ENCODE measurements around the gene AKNA. TPM values are rescaled to one million over a fixed set of nuclear protein-coding genes. Genes with fewer than 3 reads are reported as not detected.

The AKNA gene
- polyA plus RNA-seq, 4 donors, result 11.0 to 18.6 (median 14.5) TPM

- no peak for DNase-seq (ENCODE audit: low read depth in 4 of 4, low spot score in 2 of 4)
Observed at GRCh38 chr9:114396558-114397218, 8.9 kb upstream of the AKNA start.

DNA sequence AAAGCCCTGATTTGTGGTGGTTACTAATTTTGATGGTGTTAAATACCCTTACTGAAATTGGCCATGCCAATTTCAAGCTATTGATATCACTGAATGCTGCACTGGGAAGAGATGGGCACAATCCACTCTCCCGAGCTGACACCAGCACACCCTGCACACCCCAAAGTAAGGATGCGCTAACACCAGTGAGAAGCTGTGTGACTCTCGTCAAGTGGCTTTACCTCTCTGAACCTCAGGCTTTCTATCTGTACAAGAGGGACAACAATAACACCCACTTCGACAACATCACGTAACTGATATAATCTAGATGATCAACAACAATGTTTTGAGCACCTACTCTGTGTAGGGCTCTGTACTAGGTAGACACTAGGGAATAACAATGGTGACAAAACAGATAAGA, 8.0 kb upstream of the AKNA start:
- no peak for DNase-seq (ENCODE audit: low read depth in 4 of 4, low spot score in 2 of 4)

- DNase-seq (ENCODE audit: low read depth in 4 of 4, low spot score in 2 of 4), result no peak
Observed at GRCh38 chr9:114395334-114395617, 7.5 kb upstream of the AKNA start.

DNA sequence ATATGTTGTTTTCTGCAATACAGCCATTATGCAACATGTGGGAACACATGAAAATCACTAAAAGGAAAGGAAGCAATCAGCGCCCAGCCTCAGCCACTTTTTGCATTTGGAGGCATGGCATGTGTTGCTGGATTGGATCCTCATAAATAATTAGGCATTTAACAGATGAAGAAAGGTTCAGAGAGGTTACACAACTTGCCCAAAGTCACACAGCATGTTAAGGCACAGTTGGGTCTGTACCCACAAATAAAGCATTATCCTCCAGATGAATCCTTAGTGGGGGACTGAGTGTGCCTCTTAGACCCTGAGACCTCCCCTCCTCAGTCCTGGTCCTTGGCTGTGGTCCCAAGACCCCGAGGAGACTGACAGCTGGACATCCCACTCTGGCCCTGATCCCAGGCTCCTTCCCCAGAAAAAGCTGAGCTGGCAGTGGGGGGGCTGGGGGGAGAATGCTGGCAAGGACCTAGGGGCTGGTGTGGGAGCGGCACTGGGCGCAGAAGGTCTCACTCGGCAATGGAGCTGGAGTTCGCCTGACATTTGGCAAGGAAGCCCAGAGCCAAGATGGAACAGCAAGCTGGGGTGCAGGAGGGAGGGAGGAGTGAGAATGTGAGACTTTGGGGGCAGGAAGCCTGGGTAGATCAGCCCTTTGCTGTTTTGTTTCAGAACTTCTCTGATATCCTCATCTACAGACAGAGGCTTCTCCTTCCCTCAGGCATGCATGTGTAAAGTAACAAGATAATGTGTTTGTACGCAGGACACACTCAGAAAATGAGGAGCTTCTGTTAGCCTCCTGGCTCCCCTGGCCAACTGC, 6.9 kb upstream of the AKNA start:
- no peak for DNase-seq (ENCODE audit: low read depth in 4 of 4, low spot score in 2 of 4)

- DNase-seq (ENCODE audit: low read depth in 4 of 4, low spot score in 2 of 4), result no peak
Observed at GRCh38 chr9:114392749-114393112, 4.9 kb upstream of the AKNA start.

- DNase-seq (ENCODE audit: low read depth in 4 of 4, low spot score in 2 of 4), result no peak
Observed at GRCh38 chr9:114390952-114391351, 3.2 kb upstream of the AKNA start.

DNA sequence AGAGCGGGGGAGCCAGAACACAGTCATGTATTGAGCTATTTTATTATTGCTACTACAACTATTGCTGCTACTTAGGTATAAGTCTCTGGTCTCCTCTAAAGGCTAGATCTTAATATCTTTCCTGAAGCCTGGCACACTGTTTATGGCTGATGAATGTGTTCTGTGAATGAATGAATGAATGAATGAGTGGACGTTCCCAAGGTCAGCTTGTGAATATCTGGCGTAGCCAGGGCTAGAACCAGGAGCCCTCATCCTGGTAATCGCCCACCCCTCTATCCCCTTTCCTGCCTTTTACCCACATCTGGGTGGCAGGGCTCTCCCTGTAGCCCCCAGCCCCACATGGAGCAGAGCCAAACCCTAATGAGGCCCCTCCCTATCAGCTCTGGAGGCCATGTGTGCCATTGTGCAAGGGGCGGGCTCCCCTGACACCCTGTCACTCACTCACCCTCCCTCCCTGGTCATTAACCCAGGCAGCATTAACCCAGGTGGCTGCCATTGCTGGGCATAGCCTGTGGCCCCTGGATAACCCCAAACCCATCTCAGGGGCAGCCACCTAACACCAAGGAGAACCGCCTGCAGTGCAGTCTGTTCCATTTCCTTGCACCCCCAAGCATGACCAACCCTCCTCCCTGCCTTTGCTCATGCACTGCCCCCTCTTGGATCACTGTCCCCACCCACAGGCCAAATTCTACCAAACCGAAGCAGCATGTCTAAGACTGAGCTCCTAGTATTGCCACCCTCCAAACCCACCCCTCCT, 2.0 kb upstream of the AKNA start:
- DNase-seq (ENCODE audit: low read depth in 4 of 4, low spot score in 2 of 4), result no peak

DNA sequence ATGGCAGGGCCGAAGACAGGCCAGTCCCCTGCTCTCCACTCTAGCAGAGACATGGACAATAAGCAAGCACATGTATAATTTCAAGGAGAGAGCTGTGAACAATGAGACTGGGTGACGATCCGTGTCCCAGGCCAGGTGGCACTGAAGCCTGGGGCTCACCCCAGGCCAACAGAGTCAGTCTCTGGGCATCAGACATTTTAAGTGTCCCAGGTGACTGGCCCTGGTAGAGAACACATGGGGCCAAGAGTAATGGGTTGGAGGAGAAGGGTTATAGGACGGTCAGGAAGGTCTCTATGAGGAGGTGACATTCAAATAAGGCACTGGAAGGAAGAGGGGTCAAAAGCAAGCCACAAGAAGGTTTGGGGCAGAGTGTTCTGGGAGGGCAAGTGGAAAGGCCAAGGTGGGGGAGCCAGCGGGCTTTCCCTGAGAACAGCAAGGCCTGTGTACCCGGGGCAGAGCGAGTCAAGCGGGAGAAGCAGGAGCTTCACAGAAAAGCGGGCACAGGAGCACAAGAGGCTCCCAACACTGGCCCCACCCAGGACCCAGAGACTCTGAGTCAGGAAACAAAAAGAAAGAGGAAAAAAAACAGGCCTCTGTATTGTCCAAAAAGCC, 1.1 kb upstream of the AKNA start:
- DNase-seq (ENCODE audit: low read depth in 4 of 4, low spot score in 2 of 4), result no peak

DNA sequence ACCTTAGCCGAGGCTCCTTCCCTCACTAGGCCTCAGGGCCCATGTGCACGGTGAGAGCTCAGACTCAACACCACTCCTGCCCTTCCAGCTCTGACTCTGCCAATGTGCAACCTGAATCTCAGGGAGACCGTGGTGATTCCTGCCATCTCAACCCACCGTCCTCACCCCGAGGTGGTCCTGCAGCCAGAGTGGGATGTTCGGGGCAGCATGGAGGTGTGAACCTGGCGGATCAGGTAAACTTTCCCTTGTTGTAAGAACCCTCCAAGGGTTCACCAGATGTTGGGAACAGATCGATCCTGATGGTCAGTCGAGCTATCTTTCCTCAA, 538 bp upstream of the AKNA start:
- DNase-seq (ENCODE audit: low read depth in 4 of 4, low spot score in 2 of 4), result no peak

DNA sequence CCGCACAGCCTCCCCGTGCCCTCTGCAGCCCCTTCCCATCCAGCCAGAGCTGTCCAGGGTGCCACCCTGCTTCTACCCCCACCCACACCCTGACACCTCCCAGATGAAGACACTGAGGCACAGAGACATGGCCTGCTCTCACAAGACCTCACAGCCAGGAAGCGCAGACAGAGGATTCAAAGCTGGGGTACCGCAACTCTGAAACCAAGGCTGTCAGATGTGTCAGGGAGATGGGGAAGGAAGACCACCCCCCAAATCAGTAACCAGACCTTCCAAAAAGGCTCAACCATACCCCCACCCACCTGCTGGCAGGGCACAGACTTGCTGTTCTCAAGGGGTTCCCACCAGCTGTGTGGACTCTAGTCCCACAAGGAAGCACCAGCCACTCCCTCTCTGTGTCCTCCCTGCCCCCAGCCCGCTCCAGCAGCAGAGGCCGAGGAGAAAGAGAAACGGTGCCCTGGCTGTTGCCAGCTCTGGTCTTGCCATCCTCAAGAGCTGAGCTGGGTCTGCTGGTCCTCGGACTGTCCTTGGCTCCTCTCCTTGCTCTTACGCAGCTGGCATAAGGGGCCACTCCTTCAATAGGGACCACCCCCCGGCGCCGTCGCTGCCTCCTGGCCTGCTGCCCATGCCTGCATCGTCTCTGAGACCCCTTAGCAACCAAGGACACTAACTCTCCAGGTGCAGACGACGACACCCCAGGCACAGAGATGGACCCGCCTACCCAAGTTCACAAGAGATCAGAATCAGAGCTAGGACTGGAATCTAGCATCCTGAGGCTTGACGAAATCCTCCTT, 699 bp downstream of the AKNA start:
- no peak for DNase-seq (ENCODE audit: low read depth in 4 of 4, low spot score in 2 of 4)

- DNase-seq (ENCODE audit: low read depth in 4 of 4, low spot score in 2 of 4), result no peak
Observed at GRCh38 chr9:114386361-114386885, 1.4 kb downstream of the AKNA start.

- DNase-seq (ENCODE audit: low read depth in 4 of 4, low spot score in 2 of 4), result no peak
Observed at GRCh38 chr9:114385397-114386181, 2.2 kb downstream of the AKNA start.

- no peak for DNase-seq (ENCODE audit: low read depth in 4 of 4, low spot score in 2 of 4)
Observed at GRCh38 chr9:114384836-114385396, 2.9 kb downstream of the AKNA start.

DNA sequence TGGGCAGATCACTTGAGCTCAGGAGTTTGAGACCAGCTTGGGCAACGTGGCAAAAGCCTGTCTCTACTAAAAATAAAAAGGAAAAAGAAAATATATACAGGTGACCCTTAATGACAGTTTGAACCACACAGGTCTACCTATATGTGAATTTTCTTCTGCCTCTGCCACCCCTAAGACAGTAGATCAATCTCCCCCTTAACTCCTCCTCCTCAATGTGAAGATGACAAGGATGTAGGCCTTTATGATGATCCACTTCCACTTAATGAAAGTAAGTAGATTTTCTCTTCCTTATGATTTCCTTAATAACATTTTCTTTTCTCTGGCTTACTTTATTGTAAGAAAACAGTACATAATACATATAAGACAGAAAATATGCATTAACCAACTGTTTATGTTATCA, 3.4 kb downstream of the AKNA start:
- no peak for DNase-seq (ENCODE audit: low read depth in 4 of 4, low spot score in 2 of 4)

DNA sequence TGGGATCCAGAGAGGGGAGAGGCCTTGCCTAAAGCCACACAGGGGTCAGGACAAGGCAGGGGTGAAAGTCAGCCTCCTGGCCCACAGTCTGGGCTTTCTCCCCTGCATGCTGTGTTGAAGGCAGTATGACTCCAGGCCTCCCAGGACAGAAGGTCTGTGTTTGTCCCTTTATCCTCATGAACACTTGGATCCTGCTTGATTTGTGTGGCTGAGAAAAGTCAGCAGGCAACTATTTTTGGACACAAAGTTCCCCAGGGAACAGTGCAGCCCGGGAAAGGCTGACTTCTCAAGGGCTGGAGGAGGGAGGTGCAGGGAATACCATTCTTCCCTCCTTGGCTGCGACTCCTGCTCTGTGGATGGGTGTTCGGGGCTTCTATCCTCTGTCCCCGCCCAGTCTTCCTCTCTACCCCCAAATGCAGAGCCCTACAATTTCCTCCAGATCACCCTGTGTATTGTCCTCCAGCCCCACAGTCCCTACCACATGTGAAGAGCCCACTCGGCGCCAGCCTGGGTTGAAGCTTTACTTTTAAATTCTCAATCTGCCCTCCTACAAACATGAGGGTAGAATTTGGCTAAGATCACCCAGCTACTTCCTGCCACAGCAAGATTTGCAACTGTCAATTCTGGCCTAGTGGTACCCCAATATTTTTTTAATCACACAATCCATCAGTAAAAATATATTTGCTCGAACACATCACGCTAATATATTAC, 4.1 kb downstream of the AKNA start:
- no peak for DNase-seq (ENCODE audit: low read depth in 4 of 4, low spot score in 2 of 4)

DNA sequence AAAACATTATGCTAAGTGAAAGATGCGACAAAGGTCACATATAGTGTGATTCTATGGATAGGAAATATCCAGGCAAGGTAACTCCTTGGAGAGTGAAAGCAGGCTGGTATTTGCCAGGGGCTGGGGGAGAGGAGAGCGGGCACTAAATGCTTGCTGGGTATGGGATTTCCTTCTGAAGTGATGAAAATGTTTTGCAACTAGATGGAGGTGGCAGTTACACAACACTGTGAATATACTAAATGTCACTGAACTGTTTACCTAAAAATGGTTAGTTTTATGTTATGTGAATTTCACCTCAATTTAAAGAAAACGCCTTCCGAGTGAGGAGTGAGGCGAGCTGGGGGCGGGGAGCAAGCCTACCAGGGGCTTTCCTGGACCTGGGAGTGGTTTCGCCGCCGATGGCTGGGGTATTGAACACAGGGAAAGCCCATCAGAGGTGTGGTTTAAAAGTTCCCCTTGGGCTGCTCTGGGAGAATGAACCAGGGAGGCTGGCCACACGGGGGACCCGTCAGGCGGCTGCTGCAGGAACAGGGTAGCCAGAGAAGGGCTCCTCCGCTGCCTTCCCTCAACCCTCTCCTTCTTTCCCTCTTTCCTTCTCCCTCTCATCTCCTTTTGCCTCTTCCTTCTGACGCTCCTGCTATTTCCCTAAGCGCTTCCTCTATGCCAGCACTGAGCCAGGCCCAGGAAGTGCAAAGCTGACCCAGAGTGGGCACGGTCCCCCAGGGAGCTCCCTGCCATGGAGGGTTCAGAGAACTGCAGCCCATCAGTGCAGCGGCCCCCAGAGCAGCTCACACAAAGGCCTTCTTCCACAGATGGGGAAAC, 4.9 kb downstream of the AKNA start:
- no peak for DNase-seq (ENCODE audit: low read depth in 4 of 4, low spot score in 2 of 4)

- DNase-seq (ENCODE audit: low read depth in 4 of 4, low spot score in 2 of 4), result no peak
Observed at GRCh38 chr9:114378883-114379282, 8.9 kb downstream of the AKNA start.

DNA sequence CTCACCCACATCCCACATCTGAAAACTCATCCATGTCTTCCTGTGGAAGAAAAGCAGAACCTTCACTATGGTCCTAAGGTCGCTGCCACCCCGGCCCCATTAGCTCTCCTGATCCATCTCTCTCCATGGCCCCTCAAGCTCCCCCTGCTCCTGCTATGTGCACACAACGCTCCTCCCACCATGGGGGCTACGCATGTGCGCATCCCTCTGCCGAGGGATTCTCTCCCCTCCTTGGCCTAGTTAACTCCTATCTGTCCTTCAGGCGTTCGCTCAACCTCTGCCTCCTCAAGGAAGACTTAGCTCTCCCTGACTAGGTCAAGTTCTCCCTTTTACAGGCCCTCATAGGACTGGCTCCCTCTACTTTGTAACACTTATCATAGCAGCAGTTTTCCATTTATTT, 9.8 kb downstream of the AKNA start:
- DNase-seq (ENCODE audit: low read depth in 4 of 4, low spot score in 2 of 4), result no peak

Measured in left renal cortex interstitium (tissue), 4 donors.